Thymus (tissue), 11 donors: ENCODE results near the gene TM9SF1. TPM values are rescaled to one million over a fixed set of nuclear protein-coding genes. Genes with fewer than 3 reads are reported as not detected.

Experiments
- DNase-seq, 9 donors: peaks; one replicate each; pipeline ENCODE4 v3.0.0-alpha.2; 2013; ENCODE audit warnings: low spot score in 9 of 9, low read depth in 6 of 9, missing footprints in 1 of 9
- H3K27ac ChIP-seq, 2 donors: one replicate each; pipeline ENCODE4 v1.5.1; 2013; ENCODE audit warnings: control low read depth in 1 of 2, low read depth in 1 of 2, low read length in 1 of 2, mild to moderate bottlenecking in 1 of 2, moderate library complexity in 1 of 2
- H3K27me3 ChIP-seq, 2 donors: one replicate each; pipeline ENCODE4 v1.5.1; 2013; ENCODE audit warnings: low read length in 1 of 2; ENCODE audit not compliant: control insufficient read depth in 2 of 2, insufficient read depth in 1 of 2
- H3K36me3 ChIP-seq, 2 donors: one replicate each; pipeline ENCODE4 v1.5.1; 2013; ENCODE audit warnings: low read length in 1 of 2, mild to moderate bottlenecking in 1 of 2, moderate library complexity in 1 of 2; ENCODE audit not compliant: control insufficient read depth in 2 of 2, insufficient read depth in 2 of 2
- H3K4me1 ChIP-seq, 2 donors: one replicate each; pipeline ENCODE4 v1.5.1; 2013; ENCODE audit warnings: low read length in 2 of 2; ENCODE audit not compliant: control insufficient read depth in 2 of 2, insufficient read depth in 2 of 2
- H3K4me3 ChIP-seq, 2 donors: one replicate each; pipeline ENCODE4 v1.5.1; 2013; ENCODE audit warnings: low read length in 2 of 2, control low read depth in 1 of 2, mild to moderate bottlenecking in 1 of 2
- H3K9me3 ChIP-seq, 2 donors: one replicate each; pipeline ENCODE4 v1.5.1; 2013; ENCODE audit warnings: low read length in 1 of 2, mild to moderate bottlenecking in 1 of 2; ENCODE audit not compliant: control insufficient read depth in 2 of 2, insufficient read depth in 1 of 2
- WGBS: extraction: QIAGEN DNeasy Blood & Tissue Kit; methylation state at CpG from one replicate; pipeline ENCODE4 v1.1.7; 2013; 5-methylcytosine and 5-hydroxymethylcytosine counted together
- polyA plus RNA-seq: library from polyadenylated mRNA; stranded (reverse); fragments of 200-250 nt; gene quantifications from one replicate; pipeline ENCODE4 v1.2.3, GENCODE V29; 2013
- total RNA-seq: library from RNA; stranded (reverse); fragments of 120-200 nt; gene quantifications from one replicate; pipeline ENCODE4 v1.2.4, GENCODE V29; 2013
- donor health status: healthy.

The TM9SF1 gene
- total and polyA plus RNA-seq, 2 donors = 12.5 to 18.2 TPM

GRCh38 chr14:24190416-24190815, 4.8 kb downstream of the TM9SF1 start:
- peaks cover 20 to 32% of the 10 kb centered on the region in 2 donors for H3K4me1 ChIP-seq
- no peaks in the 10 kb centered on the region for H3K9me3 ChIP-seq
- H3K27me3 ChIP-seq = no peaks in the 10 kb centered on the region
- no peak overlapping the region for H3K27ac ChIP-seq
- peaks cover 20 to 48% of the 10 kb centered on the region in 2 donors for H3K36me3 ChIP-seq
- 97% methylated on average over 10 of the region's 10 CpGs for WGBS
- H3K4me3 ChIP-seq = no peak overlapping the region
- no peak for DNase-seq

- no peaks in the 10 kb centered on the region for H3K27me3 ChIP-seq
- H3K9me3 ChIP-seq = no peaks in the 10 kb centered on the region
- peaks cover 16 to 25% of the 10 kb centered on the region in 2 donors for H3K4me1 ChIP-seq
- H3K4me3 ChIP-seq = no peak overlapping the region
- H3K36me3 ChIP-seq = peaks cover 30 to 52% of the 10 kb centered on the region in 2 donors
- WGBS = 97% methylated on average over 9 of the region's 9 CpGs
- DNase-seq = no peak
- no peak overlapping the region for H3K27ac ChIP-seq
Observed at GRCh38 chr14:24189460-24189859, 5.8 kb downstream of the TM9SF1 start.

DNA sequence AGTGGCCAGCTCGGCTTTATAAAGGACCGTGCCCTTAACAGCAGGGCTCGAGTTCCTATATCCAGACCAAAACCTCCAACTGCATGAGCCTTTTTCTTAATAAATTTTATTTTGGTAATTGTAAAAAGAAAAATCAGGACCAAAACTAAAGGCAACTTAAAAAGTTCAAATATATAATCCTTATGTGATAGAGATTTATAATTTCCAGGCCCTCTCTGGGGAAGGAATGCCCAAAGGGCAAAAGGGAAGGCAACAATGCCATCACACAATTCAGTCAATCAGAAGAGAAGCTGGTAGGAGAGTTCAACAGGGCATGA, 6.2 kb downstream of the TM9SF1 start:
- 3% methylated on average over 3 of the region's 3 CpGs for WGBS
- peaks cover 11 to 24% of the 10 kb centered on the region in 2 donors for H3K4me1 ChIP-seq
- peaks cover 34 to 56% of the 10 kb centered on the region in 2 donors for H3K36me3 ChIP-seq
- H3K4me3 ChIP-seq = peak overlapping the region in 1 of 2 donors; percentile 60
- peak overlapping the region in 1 of 2 donors; percentile 59 for H3K27ac ChIP-seq
- H3K9me3 ChIP-seq = no peaks in the 10 kb centered on the region
- DNase-seq = no peak
- no peaks in the 10 kb centered on the region for H3K27me3 ChIP-seq

DNA sequence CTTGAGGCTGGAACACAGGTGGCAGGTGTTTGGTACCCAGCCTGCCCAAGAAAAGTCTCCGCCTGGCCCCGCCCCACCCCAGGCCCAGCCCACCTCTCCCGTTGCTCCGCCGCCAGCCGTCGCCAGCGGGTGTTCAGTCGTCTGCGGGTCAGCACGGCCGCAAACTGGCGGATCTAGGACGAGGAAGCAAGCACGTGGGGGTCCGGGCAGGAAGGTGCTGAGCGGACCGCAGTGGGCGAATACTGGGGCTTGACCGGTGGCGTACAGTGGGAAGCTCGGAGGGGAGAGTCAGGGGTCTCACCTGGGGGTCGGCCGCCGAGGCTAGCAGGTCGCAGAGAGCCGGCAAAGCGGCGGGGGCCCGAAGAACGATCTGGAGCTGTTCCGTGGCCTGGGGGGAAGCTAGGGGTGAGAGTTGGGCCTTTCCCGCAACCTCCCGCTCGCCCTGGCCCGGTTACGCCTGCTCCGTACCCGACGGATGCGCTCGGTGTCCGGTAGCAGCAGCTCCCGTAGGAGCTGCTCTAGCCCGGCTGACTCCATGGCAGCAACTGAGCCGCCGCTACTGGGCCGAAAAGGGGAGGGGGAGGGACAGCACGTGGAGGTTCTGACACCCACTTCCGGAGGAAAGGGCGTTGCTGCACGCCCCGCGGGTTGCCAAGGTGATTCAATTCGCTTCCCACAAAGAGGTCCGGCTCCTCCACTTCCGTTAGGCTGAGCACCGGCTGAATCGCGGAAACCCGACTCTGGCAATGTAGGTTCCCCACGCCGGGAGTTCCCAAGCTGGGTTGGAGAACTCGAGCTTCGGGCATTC, 6.8 kb downstream of the TM9SF1 start, which contains the start of gene IPO4:
Gene IPO4 (minus strand): TSS at position 566 of the 808 bp plus-strand sequence. CDS start 29 bp downstream, at position 537.
- peak; percentile 82 to 98 (median 92) for DNase-seq
- Histone ChIP-seq H3K27ac (peak within 1 kb of the TSS; percentile 43 to 60), H3K4me1 (peaks cover 10 to 24% of the 10 kb centered on the region in 2 donors), H3K27me3 (no peaks in the 10 kb centered on the region), H3K9me3 (no peaks in the 10 kb centered on the region), H3K36me3 (peaks cover 40 to 55% of the 10 kb centered on the region in 2 donors), H3K4me3 (peak within 1 kb of the TSS; percentile 60 to 72)
- under 1% methylated on average over 65 of the region's 65 CpGs for WGBS

- Histone ChIP-seq H3K4me3 (no peak overlapping the region), H3K4me1 (peaks cover 10 to 24% of the 10 kb centered on the region in 2 donors), H3K36me3 (peaks cover 42 to 58% of the 10 kb centered on the region in 2 donors), H3K27ac (peak overlapping the region in 1 of 2 donors; percentile 24), H3K27me3 (no peaks in the 10 kb centered on the region), H3K9me3 (no peaks in the 10 kb centered on the region)
- 97% methylated on average over 2 of the region's 2 CpGs for WGBS
- no peak for DNase-seq
Observed at GRCh38 chr14:24187539-24187915, 7.7 kb downstream of the TM9SF1 start.

GRCh38 chr14:24186831-24187538, 8.3 kb downstream of the TM9SF1 start:
- DNase-seq = no peak

GRCh38 chr14:24185741-24186140, 9.5 kb downstream of the TM9SF1 start:
- DNase-seq = no peak
- Histone ChIP-seq H3K9me3 (no peaks in the 10 kb centered on the region), H3K27ac (no peak overlapping the region), H3K4me3 (no peak overlapping the region), H3K4me1 (peaks cover 10 to 24% of the 10 kb centered on the region in 2 donors), H3K27me3 (no peaks in the 10 kb centered on the region), H3K36me3 (peaks cover 53 to 61% of the 10 kb centered on the region in 2 donors)
- 97% methylated on average over 11 of the region's 11 CpGs for WGBS

More at GRCh38 chr14:24186831-24187538, 8.3 kb downstream of the TM9SF1 start:
- Histone ChIP-seq H3K36me3 (peaks cover 42 to 58% of the 10 kb centered on the region in 2 donors), H3K9me3 (no peaks in the 10 kb centered on the region), H3K4me1 (peaks cover 10 to 24% of the 10 kb centered on the region in 2 donors), H3K4me3 (no peak overlapping the region), H3K27ac (no peak overlapping the region), H3K27me3 (no peaks in the 10 kb centered on the region)
- 96% methylated on average over 10 of the region's 10 CpGs for WGBS

GRCh38 chr14:24185026-24185425, 10.2 kb downstream of the TM9SF1 start:
- Histone ChIP-seq H3K4me1 (peaks cover 10 to 24% of the 10 kb centered on the region in 2 donors), H3K27ac (no peak overlapping the region), H3K27me3 (no peaks in the 10 kb centered on the region), H3K36me3 (peaks cover 60 to 63% of the 10 kb centered on the region in 2 donors), H3K4me3 (no peak overlapping the region), H3K9me3 (no peaks in the 10 kb centered on the region)
- 98% methylated on average over 7 of the region's 7 CpGs for WGBS
- DNase-seq = no peak
